GM12891 (cell line): ENCODE results near the gene CEP57L1.

Experiments
- POLR2AphosphoS5 ChIP-seq: IDR thresholded peaks from 2 replicates; pipeline ENCODE4 v1.6.1; 2011; ENCODE audit warnings: low read depth, low read length, control low read depth
- TAF1 ChIP-seq: IDR thresholded peaks from 2 replicates; pipeline ENCODE4 v1.6.1; 2011; ENCODE audit warnings: low read depth, low read length, control low read depth

DNA sequence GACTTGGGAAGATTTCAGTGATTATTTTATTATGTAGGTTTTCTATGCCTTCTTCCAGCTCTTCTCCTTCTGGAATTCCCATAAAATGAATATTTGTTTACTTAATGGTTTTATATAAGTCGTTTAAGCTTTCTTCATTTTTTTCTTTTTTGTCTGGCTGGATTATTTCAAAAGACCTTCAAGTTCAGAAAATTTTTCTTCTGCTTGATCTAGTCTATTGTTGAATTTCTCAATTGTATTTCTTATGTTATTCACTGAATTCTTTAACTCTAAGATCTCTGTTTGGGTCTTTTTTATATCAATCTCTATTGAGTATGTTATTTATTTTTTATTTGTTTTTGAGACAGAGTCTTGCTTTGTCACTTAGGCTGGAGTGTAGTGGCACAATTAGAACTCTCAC is 117.4 kb downstream of the CEP57L1 start:
- TF ChIP-seq POLR2AphosphoS5: no peak
- no peak for TF ChIP-seq TAF1
